Endothelial cell of umbilical vein (primary cell): Measurements from ENCODE around the gene CNTN5.

Experiments used
- POLR2A ChIP-seq: IDR thresholded peaks from 2 replicates; pipeline ENCODE4 v1.6.1; 2012; ENCODE audit warnings: low read depth, mild to moderate bottlenecking, control low read depth, low read length
- TF ChIP-seq, protein P1 (sequence below), 2 donors: IDR thresholded peaks; 1 replicate in 1 of 2; 2 replicates in 1 of 2; pipeline ENCODE4 v1.5.1; 2011; ENCODE audit warnings: low read length in 2 of 2, mild to moderate bottlenecking in 2 of 2, moderate library complexity in 2 of 2, control low read depth in 1 of 2, inconsistent platforms in 1 of 2, low read depth in 1 of 2; ENCODE audit not compliant: insufficient read depth in 1 of 2; ENCODE audit errors: extremely low read depth in 1 of 2

DNA sequence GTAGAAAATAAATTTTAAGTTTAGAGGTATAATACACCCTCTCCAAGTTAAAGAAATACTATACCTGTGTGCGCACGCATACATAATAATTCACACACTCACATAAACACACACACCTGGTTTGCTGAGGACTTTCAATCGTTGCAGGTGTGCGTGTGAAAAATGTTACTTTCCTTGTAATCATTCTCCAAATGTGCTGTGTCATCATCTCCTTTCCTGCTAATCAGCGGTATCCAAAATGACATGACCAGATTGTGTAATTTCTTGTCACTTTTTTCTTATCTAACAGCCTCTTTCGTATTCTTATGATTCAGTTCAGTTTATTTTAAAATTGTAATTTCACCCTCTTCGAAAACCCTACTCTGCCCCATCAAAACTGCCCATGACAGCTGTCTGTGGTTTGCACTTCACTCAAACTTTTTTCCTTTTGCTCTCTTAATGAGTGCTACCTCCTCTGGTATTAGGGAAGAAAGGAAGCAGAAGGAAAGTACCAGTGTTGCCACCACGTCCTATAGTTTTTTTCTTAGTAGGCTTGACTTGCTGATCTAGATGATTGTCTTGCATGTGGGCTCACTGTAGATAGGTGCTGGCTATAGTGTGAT is 651.2 kb downstream of the CNTN5 start:
- TF ChIP-seq, protein P1, sequence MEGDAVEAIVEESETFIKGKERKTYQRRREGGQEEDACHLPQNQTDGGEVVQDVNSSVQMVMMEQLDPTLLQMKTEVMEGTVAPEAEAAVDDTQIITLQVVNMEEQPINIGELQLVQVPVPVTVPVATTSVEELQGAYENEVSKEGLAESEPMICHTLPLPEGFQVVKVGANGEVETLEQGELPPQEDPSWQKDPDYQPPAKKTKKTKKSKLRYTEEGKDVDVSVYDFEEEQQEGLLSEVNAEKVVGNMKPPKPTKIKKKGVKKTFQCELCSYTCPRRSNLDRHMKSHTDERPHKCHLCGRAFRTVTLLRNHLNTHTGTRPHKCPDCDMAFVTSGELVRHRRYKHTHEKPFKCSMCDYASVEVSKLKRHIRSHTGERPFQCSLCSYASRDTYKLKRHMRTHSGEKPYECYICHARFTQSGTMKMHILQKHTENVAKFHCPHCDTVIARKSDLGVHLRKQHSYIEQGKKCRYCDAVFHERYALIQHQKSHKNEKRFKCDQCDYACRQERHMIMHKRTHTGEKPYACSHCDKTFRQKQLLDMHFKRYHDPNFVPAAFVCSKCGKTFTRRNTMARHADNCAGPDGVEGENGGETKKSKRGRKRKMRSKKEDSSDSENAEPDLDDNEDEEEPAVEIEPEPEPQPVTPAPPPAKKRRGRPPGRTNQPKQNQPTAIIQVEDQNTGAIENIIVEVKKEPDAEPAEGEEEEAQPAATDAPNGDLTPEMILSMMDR (IDR thresholded peaks at IDR 0.05; ENCODE audit: extremely low read depth in 1 of 2, insufficient read depth in 1 of 2, low read depth in 1 of 2, low read length in 2 of 2), result no peak
- TF ChIP-seq POLR2A, result no peak
